PC-9 (cell line): ENCODE data around the gene DUSP16.

Experiments
- CTCF ChIP-seq: fragments of 200-600 bp; sonication (generic); conservative IDR thresholded peaks from 2 replicates; pipeline ENCODE4 v1.6.1; 2017; ENCODE audit warnings: mixed run types, antibody characterized with exemption, mild to moderate bottlenecking, moderate library complexity
- EZH2 ChIP-seq: fragments of 200-600 bp; sonication (generic); IDR thresholded peaks from 2 replicates; pipeline ENCODE4 v1.8.0; 2017; ENCODE audit warnings: antibody characterized with exemption, low read depth

- TF ChIP-seq CTCF (no peak), EZH2 (no peak)
These were observed 51.5 kb downstream of the DUSP16 start for GRCh38 chr12:12511021-12511783.
